ES-I3 (cell line): ENCODE results near the gene PKD1.

ENCODE experiments used
- H3K36me3 ChIP-seq: 2 replicates; pipeline ENCODE4 v1.6.1; 2013; ENCODE audit warnings: mild to moderate bottlenecking, low read length, control low read depth, moderate library complexity; ENCODE audit not compliant: insufficient read depth
- H3K4me1 ChIP-seq: 2 replicates; pipeline ENCODE4 v1.6.1; 2013; ENCODE audit warnings: mild to moderate bottlenecking, control low read depth, low read length; ENCODE audit not compliant: insufficient read depth
- H3K9ac ChIP-seq: 2 replicates; pipeline ENCODE4 v1.6.1; 2013; ENCODE audit warnings: low read depth, mild to moderate bottlenecking, low read length, moderate library complexity
- H3K9me3 ChIP-seq: 2 replicates; pipeline ENCODE4 v1.6.1; 2013; ENCODE audit warnings: mild to moderate bottlenecking, low read length, moderate library complexity; ENCODE audit not compliant: control insufficient read depth, insufficient read depth

Gene PKD1

GRCh38 chr16:2070576-2071453 is 64.9 kb downstream of the PKD1 start:
- Histone ChIP-seq H3K9me3 (no peaks in the 10 kb centered on the region), H3K4me1 (no peaks in the 10 kb centered on the region), H3K9ac (no peak overlapping the region), H3K36me3 (peaks cover 5% of the 10 kb centered on the region)

- Histone ChIP-seq H3K9ac (no peak overlapping the region), H3K36me3 (peaks cover 9% of the 10 kb centered on the region; the same call in 1 of the 2 replicates), H3K4me1 (no peaks in the 10 kb centered on the region), H3K9me3 (no peaks in the 10 kb centered on the region)
Observed at GRCh38 chr16:2066139-2066538, 69.6 kb downstream of the PKD1 start.

- no peaks in the 10 kb centered on the region for H3K4me1 ChIP-seq
- no peak overlapping the region for H3K9ac ChIP-seq
- peaks cover 9% of the 10 kb centered on the region for H3K36me3 ChIP-seq
- no peaks in the 10 kb centered on the region for H3K9me3 ChIP-seq
Observed at GRCh38 chr16:2064368-2064945, 71.2 kb downstream of the PKD1 start.

GRCh38 chr16:2063861-2064260 is 71.8 kb downstream of the PKD1 start:
- H3K9me3 ChIP-seq: no peaks in the 10 kb centered on the region
- no peak overlapping the region for H3K9ac ChIP-seq
- H3K4me1 ChIP-seq: no peaks in the 10 kb centered on the region
- H3K36me3 ChIP-seq: peaks cover 9% of the 10 kb centered on the region

GRCh38 chr16:2062801-2063200 is 72.9 kb downstream of the PKD1 start:
- H3K9ac ChIP-seq: no peak overlapping the region
- no peaks in the 10 kb centered on the region for H3K9me3 ChIP-seq
- peaks cover 9% of the 10 kb centered on the region for H3K36me3 ChIP-seq
- no peaks in the 10 kb centered on the region for H3K4me1 ChIP-seq

GRCh38 chr16:2061526-2061925 is 74.2 kb downstream of the PKD1 start:
- no peaks in the 10 kb centered on the region for H3K4me1 ChIP-seq
- peaks cover 9% of the 10 kb centered on the region for H3K36me3 ChIP-seq

GRCh38 chr16:2061023-2061422 is 74.7 kb downstream of the PKD1 start:
- Histone ChIP-seq H3K9me3 (no peaks in the 10 kb centered on the region), H3K36me3 (peaks cover 6% of the 10 kb centered on the region), H3K9ac (no peak overlapping the region), H3K4me1 (no peaks in the 10 kb centered on the region)

More at GRCh38 chr16:2061526-2061925, 74.2 kb downstream of the PKD1 start:
- H3K9ac ChIP-seq: no peak overlapping the region
- no peaks in the 10 kb centered on the region for H3K9me3 ChIP-seq

GRCh38 chr16:2060346-2060745 is 75.4 kb downstream of the PKD1 start:
- H3K4me1 ChIP-seq: no peaks in the 10 kb centered on the region
- no peak overlapping the region for H3K9ac ChIP-seq
- H3K36me3 ChIP-seq: no peaks in the 10 kb centered on the region; the same call in 1 of the 2 replicates
- no peaks in the 10 kb centered on the region for H3K9me3 ChIP-seq

- Histone ChIP-seq H3K9ac (no peak overlapping the region), H3K36me3 (no peaks in the 10 kb centered on the region; the same call in 1 of the 2 replicates), H3K9me3 (no peaks in the 10 kb centered on the region), H3K4me1 (no peaks in the 10 kb centered on the region)
Observed at GRCh38 chr16:2058872-2059271, 76.8 kb downstream of the PKD1 start.

- Histone ChIP-seq H3K36me3 (no peaks in the 10 kb centered on the region; the same call in 1 of the 2 replicates), H3K9ac (no peak overlapping the region), H3K9me3 (no peaks in the 10 kb centered on the region), H3K4me1 (no peaks in the 10 kb centered on the region)
Observed at GRCh38 chr16:2058420-2058819, 77.3 kb downstream of the PKD1 start.

GRCh38 chr16:2057438-2057837 is 78.3 kb downstream of the PKD1 start:
- no peaks in the 10 kb centered on the region for H3K9me3 ChIP-seq
- no peak overlapping the region for H3K9ac ChIP-seq
- H3K4me1 ChIP-seq: no peaks in the 10 kb centered on the region
- H3K36me3 ChIP-seq: no peaks in the 10 kb centered on the region; the same call in 1 of the 2 replicates

GRCh38 chr16:2056681-2057407 is 78.9 kb downstream of the PKD1 start:
- Histone ChIP-seq H3K9me3 (no peaks in the 10 kb centered on the region), H3K4me1 (no peaks in the 10 kb centered on the region), H3K9ac (no peak overlapping the region), H3K36me3 (no peaks in the 10 kb centered on the region; the same call in 1 of the 2 replicates)

GRCh38 chr16:2056077-2056476 is 79.6 kb downstream of the PKD1 start:
- H3K9me3 ChIP-seq: no peaks in the 10 kb centered on the region
- H3K4me1 ChIP-seq: no peaks in the 10 kb centered on the region
- H3K36me3 ChIP-seq: no peaks in the 10 kb centered on the region; the same call in 1 of the 2 replicates
- H3K9ac ChIP-seq: no peak overlapping the region

GRCh38 chr16:2054543-2055245 is 81.0 kb downstream of the PKD1 start:
- Histone ChIP-seq H3K4me1 (no peaks in the 10 kb centered on the region), H3K36me3 (no peaks in the 10 kb centered on the region; the same call in 1 of the 2 replicates), H3K9me3 (no peaks in the 10 kb centered on the region), H3K9ac (no peak overlapping the region)
